SK-N-MC (cell line): ENCODE results near the gene MAP7D3.

Source experiments
- EZH2 ChIP-seq: fragments of 200-600 bp; sonication (generic); IDR thresholded peaks from one replicate; pipeline ENCODE4 v1.6.1; 2017; ENCODE audit warnings: antibody characterized with exemption
- POLR2AphosphoS5 ChIP-seq: IDR thresholded peaks from 2 replicates; pipeline ENCODE4 v1.6.1; 2012; ENCODE audit warnings: mild to moderate bottlenecking, low read depth, low read length, borderline replicate concordance

- TF ChIP-seq EZH2 (no peak), POLR2AphosphoS5 (no peak)
Measured at GRCh38 chrX:136166221-136166855, 84.9 kb downstream of the MAP7D3 start.
